NCI-H2171 (cell line): ENCODE data around the gene TBX19.

ENCODE experiments used
- DNase-seq: peaks from one replicate; lab custom pipeline; 2025; lab: John Stamatoyannopoulos, UW

TBX19 gene

DNA sequence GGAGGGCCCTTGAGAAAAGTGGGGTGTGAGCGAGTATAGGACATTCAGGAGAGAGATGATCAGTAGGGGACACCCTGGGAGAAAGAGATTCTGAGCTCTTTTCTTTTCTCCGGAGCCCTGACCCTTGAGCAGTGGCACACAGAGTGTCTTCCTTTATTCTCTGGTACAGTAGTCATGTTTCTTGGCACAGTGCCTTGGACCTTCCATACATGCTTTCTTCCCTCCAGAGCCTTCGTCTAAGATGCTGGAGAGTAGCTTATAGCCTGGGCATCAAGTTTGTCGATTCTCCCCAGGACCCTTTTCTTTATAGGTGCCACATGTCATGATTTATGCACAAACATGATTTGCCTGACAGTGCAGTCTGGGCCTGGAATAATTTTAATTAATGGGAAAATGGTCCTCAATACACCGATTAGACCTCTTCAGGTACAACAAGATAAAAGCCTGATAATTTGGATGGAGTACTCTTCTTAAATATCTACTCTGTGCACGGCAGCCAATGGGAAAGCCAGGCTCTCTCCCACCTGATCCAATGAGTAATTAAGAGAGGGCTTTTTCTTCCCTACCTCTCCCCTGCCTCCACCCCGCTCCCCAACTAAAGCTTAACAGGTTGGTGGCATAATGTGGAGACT lies at the start of gene TBX19:
TSS of gene TBX19 (plus strand) at position 582 of the 632 bp plus-strand sequence. CDS start 214 bp downstream, outside the sequence.
- DNase-seq: no peak

DNA sequence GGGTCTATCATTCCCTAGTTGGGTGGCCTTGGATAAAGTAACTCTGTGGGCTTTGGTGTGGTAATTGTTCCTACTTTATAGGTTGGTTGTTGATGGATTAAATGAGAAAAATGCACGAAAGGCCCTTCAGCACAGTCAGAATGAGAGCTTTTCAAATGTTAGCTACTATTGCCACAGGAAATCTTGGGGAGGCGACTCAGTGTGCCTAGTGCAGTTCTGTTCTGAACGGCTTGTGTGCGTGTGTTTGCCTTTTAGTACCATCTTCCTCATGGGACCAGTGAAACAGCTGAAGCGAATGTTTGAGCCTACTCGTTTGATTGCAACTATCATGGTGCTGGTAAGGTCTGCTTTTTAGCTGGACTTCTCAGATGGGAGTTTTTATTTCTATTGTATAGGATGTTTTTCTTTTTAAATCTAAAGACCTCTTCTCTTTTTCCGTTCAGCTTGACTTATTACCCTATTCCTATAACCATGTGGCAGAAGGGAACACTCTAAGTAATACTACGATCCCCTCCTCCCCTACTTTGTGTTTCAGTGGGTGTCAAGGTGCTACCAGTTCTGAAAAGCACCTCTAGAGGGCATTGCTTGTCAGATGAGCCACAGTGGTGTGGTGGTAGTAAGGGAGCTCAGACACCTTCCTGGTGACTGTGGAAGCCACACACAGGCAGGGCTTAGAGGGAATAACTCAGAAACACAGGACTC lies 45.7 kb upstream of the TBX19 start:
- no peak for DNase-seq

DNA sequence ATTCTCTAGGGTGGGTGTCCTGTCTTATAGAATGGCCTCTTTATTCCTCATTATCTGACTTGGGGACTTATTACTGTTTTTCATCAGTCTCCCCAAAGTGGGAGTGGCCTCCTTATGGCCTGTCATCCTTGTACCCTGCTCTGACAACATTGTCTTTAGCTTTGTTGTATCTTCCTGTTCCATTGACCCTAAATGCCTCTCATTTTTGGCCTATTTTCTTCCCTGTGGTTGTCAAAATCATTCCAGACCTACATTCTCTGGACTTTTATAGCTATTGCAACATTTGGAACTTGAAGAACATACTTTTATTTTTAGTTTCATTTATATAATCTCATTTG lies 45.2 kb upstream of the TBX19 start:
- DNase-seq: no peak

GRCh38 chr1:168235937-168236336 lies 44.7 kb upstream of the TBX19 start:
- DNase-seq: no peak

- no peak for DNase-seq
Observed at GRCh38 chr1:168236836-168237611, 43.7 kb upstream of the TBX19 start.

- no peak for DNase-seq
Observed at GRCh38 chr1:168243198-168243597, 37.5 kb upstream of the TBX19 start.

- no peak for DNase-seq
Observed at GRCh38 chr1:168243636-168244212, 37.0 kb upstream of the TBX19 start.

GRCh38 chr1:168245042-168245441 lies 35.6 kb upstream of the TBX19 start:
- no peak for DNase-seq

- no peak for DNase-seq
Observed at GRCh38 chr1:168246506-168246905, 34.2 kb upstream of the TBX19 start.

DNA sequence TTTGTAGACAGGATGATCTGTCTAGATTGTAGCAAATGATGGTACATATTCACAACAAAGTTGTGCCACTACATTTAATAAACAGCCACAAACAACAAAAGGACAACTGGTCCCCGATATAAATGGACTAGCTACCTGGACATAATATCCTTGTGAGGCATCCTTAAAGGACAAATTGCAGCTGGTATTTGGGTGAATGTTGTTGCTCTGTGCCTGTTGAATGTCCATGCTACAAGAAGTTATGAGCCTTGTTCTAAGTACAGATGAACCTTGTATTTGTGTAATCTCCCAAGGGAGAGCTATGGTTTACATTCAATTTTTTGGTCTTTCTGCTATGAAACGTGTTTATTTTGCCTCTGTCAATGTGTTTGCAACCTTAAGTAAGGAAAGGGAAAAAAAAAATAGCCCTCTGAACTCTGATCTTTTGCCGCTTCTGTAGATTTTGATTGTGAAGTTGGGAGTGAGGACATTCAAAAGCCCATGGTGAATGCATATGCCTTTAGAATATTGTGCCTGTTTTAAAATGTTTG lies 28.4 kb upstream of the TBX19 start:
- DNase-seq: no peak

DNA sequence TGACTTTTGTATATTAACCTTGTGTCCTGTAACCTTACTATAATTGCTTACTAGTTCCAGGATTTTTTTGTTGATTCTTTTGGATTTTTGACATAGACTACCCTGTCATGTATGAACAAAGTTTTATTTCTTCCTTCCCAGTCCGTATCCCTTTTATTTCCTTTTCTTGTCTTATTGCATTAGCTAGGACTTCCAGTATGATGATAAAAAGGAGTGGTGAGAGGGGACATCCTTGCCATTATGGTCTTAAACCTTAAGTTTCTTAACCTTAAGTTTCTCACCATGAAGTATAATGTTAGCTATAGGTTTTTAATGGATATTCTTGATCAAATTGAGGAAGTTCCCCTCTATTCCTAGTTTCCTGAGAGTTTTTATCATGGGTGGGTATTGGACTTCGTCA lies 24.5 kb upstream of the TBX19 start:
- no peak for DNase-seq

- DNase-seq: no peak
Observed at GRCh38 chr1:168257397-168257796, 23.3 kb upstream of the TBX19 start.

GRCh38 chr1:168259567-168259966 lies 21.1 kb upstream of the TBX19 start:
- no peak for DNase-seq

GRCh38 chr1:168260393-168260792 lies 20.3 kb upstream of the TBX19 start:
- DNase-seq: no peak

- DNase-seq: no peak
Observed at GRCh38 chr1:168261390-168261789, 19.3 kb upstream of the TBX19 start.

DNA sequence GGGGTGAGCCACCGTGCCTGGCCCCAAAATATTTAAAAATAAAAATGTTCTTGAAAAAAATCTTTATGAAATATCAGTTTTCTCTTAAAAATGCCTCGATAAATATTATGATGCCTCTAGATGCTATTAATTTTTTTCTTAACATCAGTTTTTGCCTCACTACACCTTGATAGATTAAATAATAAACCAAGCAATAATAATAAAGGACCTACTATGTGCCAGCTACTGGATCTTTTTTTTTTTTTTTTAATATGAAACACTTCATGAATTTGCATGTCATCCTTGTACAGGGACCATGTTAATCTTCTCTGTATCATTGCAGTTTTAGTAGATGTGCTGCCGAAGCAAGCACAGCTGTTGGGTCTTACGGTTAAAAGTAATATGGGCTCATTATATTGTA lies 17.5 kb upstream of the TBX19 start:
- no peak for DNase-seq

DNA sequence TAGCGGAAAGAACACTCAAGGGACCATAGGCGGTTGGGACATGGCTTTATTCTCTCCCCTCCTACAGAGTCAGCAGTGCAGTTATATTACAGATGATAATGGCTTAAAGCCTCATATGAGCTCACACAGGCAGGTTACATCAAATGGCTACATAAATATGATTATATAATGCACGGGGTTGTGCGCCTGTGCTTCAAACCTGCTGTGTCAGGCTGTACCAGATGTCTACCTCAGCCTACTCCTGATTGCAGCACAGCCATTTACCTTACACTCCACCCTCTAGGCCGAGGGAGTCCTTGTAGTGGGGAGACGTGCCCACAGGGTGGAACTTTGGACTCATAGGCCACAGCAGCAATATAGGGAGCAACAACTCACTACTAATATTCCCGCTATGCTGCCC lies 16.4 kb upstream of the TBX19 start:
- DNase-seq: no peak

GRCh38 chr1:168265596-168265995 lies 15.1 kb upstream of the TBX19 start:
- DNase-seq: no peak

- no peak for DNase-seq
Observed at GRCh38 chr1:168266644-168267186, 14.0 kb upstream of the TBX19 start.

DNA sequence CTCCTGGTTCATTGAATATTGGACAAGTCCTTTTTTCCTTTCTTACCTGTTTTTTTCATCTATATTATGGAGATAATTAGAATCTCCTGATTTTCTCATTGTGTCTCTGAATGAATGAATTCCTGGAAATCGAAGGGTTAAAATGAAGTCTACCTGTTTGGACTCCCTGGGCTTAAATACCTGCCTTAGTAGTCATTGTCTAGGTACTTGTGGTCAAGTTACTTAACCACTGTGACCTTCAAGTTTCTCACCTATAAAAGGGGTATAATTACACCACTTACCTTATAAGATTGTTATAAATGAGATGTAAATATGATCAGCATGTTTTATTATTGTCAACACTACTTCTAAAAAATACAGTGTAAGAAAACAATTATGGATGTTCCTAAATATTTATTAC lies 9.0 kb upstream of the TBX19 start:
- DNase-seq: no peak

- no peak for DNase-seq
Observed at GRCh38 chr1:168273575-168273974, 7.1 kb upstream of the TBX19 start.

- DNase-seq: no peak
Observed at GRCh38 chr1:168279253-168279652, 1.4 kb upstream of the TBX19 start.
